HL-60/S4 treated with phorbol 12-myristate 13-acetate at 8.2 ng/mL for 4 days and 3 days (cell line): ENCODE measurements around the gene FAM229A.

Source experiments
- in situ Hi-C: fragments of 300-500 bp; cut with MboI; formaldehyde crosslinking; loops from 2 replicates; pipeline ENCODE4 v1.15.0; 2022; ENCODE audit warnings: low sequenced_read_pairs

FAM229A gene

DNA sequence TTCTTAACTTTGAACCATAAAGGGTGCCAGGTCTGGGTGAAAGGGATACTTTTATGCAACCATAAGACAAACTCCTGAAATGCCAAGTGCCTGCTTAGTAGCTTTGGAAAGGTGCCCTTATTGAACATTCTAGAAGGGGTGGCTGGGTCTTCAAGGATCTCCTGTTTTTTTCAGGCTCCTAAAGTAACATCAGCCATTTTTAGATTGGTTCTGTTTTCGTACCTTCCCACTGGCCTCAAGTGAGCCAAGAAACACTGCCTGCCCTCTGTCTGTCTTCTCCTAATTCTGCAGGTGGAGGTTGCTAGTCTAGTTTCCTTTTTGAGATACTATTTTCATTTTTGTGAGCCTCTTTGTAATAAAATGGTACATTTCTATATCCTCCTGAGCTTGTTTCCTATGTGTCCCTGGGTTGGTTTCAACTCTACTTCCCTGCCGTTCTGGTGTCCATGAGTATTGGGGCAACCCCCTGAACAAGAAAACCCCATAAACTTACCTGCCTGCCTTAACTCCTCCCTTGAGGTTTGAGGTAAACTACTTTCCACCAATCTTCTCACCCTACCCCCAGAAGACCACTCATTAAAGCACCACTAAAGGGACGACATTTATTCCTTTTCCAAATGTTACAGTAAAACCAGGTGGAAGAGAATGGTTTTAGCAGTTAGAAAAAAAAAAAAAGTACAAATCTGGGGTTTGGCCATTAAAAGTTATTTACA is 28.9 kb downstream of the FAM229A start:
- in situ Hi-C loops: no loop called here

DNA sequence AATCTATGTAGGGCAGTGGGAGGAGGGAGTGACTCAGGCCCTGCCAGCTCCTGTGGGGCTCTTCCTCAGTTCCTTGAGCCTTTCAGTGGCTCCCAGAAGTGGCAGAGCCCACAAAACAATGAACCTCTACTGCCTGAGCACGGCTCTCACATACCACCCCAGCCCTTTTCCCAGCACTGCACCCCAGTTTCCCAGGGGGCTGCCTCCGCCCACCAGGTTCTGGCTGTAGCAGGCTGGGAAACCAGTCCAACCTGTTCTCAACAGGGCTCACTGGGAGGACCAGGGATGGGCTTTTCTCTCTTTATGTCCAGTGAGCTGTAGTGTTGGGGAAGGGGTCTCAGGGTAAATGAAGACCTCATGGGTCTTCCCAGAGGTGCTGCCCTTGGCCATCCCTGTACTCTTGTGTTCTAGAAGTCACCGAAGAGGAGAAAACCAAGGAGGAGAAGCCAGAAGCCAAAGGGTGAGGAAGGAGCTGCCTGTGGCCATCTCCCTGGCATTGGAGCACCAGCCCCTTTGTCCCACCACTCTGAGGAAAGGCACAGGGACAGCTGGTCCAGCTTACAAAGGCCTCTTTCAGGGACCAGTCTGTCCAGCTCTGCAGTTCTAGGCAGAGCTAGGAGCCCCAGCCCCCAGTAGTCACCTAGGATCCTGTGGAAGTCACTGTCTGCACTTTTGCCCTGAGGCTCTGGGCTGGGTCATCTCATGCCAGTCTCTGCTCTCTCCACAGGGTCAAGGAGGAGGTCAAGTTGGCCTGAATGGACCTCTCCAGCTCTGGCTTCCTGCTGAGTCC is 29.8 kb downstream of the FAM229A start:
- in situ Hi-C loops: no loop called here

DNA sequence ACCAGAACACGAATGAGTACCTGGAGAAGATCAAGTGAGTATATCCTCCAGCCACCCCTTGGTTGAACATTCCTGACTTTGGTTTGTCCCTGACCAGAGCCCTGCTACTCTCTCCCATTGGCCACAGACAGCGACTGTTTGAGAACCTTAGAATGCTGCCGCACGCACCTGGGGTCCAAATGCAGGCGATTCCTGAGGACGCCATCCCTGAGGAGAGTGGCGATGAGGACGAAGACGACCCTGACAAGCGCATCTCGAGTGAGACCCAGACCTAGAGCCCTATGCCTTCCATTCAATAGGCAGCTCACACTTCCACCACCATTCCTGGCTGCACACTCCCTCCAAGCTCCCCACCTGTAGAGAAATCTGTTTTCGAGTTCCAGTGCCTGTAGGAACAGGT is 30.7 kb downstream of the FAM229A start:
- in situ Hi-C loops: no loop called here

DNA sequence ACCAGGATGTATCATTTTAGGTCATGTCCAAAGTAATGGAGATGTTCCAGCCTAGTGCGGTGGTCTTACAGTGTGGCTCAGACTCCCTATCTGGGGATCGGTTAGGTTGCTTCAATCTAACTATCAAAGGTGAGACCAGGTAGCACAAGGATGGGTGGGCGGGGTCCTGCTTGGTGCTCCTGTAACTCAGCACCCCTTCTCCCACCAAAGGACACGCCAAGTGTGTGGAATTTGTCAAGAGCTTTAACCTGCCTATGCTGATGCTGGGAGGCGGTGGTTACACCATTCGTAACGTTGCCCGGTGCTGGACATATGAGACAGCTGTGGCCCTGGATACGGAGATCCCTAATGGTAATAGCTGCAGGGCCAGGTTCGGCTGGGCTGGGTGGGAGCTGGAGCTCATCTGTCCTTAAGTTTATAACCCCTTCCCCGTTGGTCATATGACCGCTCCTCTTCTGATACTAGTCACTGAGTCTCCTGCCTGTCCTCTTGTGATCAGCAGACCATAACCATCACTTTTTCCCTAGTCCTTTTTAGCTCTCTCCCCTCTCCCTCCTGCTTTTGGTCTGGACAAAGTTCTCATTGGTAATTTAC is 31.6 kb downstream of the FAM229A start:
- in situ Hi-C loops: no loop called here

DNA sequence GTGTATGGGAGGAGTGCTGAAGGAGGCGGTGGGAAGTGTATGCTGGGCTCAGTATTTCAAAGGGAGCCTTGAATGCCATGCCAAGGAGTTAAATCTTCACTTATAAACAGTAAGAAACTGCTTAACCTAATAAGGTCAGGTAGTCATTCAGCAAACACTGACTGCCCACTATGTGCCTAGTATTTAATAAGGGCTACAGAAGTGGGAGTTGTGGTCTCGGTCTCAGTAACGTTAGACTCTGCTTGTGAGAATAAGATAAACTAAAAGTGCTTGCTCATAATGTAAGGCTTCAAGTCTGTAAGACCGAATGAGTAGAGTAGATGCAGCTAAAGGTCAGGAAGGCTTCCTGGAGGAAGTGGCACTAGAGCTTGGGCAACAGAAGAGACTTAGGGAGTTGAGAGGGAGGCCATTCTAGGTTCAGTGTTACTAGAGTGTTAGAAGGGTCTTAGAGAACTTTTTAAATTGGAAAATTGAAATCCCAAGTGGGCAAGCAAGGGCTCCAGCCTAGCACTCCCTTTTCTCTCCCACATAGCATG is 32.3 kb downstream of the FAM229A start:
- in situ Hi-C loops: no loop called here

DNA sequence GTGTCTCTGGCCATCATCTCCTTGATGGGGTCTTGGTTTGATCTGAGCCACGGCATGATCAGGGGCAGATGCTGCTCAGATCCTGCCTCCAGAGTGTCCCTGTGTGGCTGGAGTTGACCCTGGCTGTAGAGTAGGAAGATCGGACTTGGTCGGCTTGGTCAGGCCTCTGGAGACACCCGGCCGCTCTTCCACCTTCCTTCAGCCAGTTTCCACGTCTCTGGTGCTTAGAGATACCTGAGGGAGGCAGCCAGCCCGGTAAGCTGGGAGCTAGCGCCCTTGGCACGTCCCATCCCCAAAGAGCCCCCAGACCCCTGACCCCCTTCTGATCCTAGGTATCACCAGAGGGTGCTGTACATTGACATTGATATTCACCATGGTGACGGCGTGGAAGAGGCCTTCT is 35.1 kb downstream of the FAM229A start:
- in situ Hi-C loops: no loop called here

DNA sequence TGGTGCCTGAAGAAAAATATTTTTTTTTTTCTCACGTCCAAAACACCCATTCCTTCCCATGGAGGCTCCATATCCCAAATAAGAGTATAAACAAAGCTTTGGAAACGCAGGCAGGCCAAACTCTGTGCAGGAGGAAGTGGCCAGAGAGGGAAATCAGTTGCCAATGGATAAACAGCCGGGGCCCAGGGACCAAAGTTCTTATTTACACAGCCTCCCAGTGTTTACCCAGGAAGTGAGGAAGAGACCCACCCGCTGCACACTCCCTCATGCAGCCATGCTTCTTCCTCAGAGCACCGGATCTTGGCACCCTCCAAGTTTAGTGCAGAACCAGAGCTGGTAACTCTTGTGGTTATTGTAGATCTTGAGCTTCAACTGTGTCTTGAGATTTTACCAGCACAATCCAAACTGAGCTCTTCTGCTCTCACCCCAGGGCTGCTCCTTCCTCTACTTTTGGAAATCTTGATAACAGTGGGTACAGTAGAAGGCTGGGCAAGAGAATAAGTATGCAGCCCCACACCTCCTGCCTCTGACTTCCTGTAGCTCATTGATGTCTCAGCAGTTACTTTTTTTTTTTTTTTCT is 40.5 kb downstream of the FAM229A start:
- in situ Hi-C loops: no loop called here

DNA sequence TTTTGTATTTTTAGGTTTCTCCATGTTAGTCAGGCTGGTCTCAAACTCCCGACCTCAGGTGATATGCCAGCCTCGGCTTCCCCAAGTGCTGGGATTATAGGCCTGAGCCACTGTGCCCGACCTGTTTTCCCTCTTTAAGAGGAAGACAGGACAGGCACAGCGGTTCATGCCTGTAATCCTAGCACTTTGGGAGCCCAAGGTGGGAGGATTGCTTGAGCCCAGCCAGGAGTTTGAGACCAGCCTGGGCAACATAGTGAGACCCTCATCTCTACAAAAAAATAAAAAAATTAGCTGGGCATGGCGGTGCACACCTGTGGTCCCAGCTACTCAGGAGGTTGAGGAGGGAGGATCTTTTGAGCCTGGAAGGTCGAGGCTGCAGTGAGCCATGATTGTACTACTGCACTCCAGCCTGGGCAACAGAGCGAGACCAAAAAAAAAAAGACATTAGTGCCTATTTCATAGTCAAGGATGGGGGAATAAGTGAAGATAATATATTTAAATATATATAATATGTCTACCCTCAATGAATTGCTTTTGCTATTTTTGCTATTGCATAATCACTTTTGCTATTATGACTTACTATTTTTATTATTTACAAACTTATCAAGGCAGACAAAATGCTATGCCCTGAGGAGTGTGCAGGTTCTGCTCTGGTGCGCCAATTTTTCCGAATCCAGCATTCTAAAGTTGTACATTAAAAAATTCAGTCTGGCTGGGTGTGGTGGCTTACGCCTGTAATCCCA is 44.0 kb downstream of the FAM229A start:
- in situ Hi-C loops: no loop called here

DNA sequence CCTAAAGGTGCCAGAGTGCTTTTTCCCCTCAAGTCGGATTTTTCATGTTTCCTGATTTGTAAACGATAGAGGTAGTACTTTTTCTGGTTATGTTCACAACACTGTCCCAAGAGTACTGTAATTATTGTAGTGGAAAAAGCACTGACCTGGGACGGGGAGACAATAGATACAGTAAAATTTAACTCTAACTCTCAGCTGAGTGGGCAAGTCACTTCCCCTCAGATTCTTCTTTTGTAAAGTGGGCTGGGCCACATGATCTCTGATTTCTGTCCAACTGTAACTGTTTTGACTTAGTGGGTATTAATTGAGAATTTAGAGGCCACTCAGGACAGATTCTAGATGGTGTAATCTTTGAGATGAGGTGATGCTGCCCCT is 45.4 kb downstream of the FAM229A start:
- in situ Hi-C loops: no loop called here

DNA sequence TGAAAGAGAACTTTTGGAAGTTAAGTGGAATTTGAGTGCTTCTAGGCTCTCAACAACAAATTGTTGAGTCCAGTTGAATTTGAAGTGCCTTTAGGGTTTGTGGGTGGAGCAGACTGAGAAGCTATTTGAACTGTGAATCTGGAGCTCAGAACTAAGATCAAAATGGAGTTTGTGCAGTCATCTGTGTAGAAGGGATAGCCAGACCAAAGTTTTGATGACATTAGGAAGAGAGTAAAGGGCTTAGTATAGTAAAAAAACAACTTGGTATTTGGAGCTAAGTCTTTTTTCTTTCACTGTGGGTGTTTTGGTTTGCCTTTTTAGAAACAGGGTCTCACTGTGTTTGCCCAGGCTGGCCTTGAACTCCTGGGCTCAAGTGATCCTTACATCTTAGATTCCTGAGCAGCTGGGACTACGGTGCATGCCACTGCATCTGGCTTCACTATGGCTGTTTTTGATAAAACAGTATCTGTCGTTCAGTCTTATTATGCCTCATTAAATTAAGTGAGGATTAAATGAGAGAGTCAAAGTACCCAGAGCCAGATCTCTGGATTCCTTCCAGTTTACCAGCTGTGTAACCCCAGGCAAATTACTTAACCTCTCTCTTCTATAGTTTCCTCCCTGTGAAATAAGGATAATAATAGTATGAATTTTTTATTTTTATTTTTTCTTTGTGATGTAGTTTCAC is 50.4 kb downstream of the FAM229A start:
- in situ Hi-C loops: no loop called here
